WTC11 (cell line): Measurements from ENCODE around the gene EIF4E3. TPM values are rescaled to one million over a fixed set of nuclear protein-coding genes. Genes with fewer than 3 reads are reported as not detected.
A peak's percentile ranks its signal among the peaks of the same experiment; 100 is the strongest.

Experiments used
- ATAC-seq: fragments of 200-7000 bp; cut with Tn5 transposase; 2 replicates; pipeline ENCODE4 v1.10.0; 2021; ENCODE audit warnings: mild to moderate bottlenecking, moderate library complexity
- CTCF ChIA-PET: fragments of 300-600 bp; sonication (Branson Sonifier 250); formaldehyde crosslinking; loops from one replicate; lab custom pipeline; 2021; ENCODE audit warnings: antibody characterized with exemption; lab: Charles Lee
- POLR2A ChIA-PET: fragments of 350-600 bp; sonication (Branson Sonifier 250); formaldehyde crosslinking; loops from one replicate; lab custom pipeline; 2021; ENCODE audit warnings: antibody characterized with exemption; lab: Charles Lee
- DNase-seq: peaks from one replicate; pipeline ENCODE4 v3.0.0; 2021; ENCODE audit warnings: low spot score
- H3K27ac Mint-ChIP-seq: 2 replicates; pipeline ENCODE4 v1.8.0; 2021; ENCODE audit warnings: mixed read lengths
- H3K27me3 Mint-ChIP-seq: 2 replicates; pipeline ENCODE4 v1.8.0; 2021; ENCODE audit warnings: low read depth, mild to moderate bottlenecking, moderate library complexity, mixed read lengths
- H3K36me3 Mint-ChIP-seq: 2 replicates; pipeline ENCODE4 v1.8.0; 2021; ENCODE audit warnings: mixed read lengths
- H3K4me1 Mint-ChIP-seq: 2 replicates; pipeline ENCODE4 v1.8.0; 2022; ENCODE audit warnings: mixed read lengths
- H3K4me3 Mint-ChIP-seq: 2 replicates; pipeline ENCODE4 v1.8.0; 2021; ENCODE audit warnings: mild to moderate bottlenecking, moderate library complexity, mixed read lengths
- H3K9me3 Mint-ChIP-seq: 2 replicates; pipeline ENCODE4 v1.8.0; 2021; ENCODE audit warnings: mixed read lengths
- ATF1 ChIP-seq: sonication (generic); formaldehyde crosslinking; IDR thresholded peaks from 2 replicates; pipeline ENCODE4 v1.8.1; 2023; ENCODE audit warnings: mild to moderate bottlenecking, moderate library complexity, missing genetic modification reagents
- CTCF ChIP-seq: fragments of 200-600 bp; IDR thresholded peaks from 2 replicates; pipeline ENCODE4 v1.8.0; 2022; ENCODE audit warnings: antibody characterized with exemption
- E2F4 ChIP-seq: sonication (generic); formaldehyde crosslinking; IDR thresholded peaks from 2 replicates; pipeline ENCODE4 v1.8.1; 2022; ENCODE audit warnings: low read depth, mild to moderate bottlenecking, moderate library complexity, missing genetic modification reagents, borderline replicate concordance
- E2F5 ChIP-seq: sonication (generic); formaldehyde crosslinking; IDR thresholded peaks from 2 replicates; pipeline ENCODE4 v1.8.1; 2022; ENCODE audit warnings: mild to moderate bottlenecking, moderate library complexity, missing genetic modification reagents
- ERG ChIP-seq: fragments of 250-450 bp; sonication (Bioruptor Pico); IDR thresholded peaks from 2 replicates; pipeline ENCODE4 v1.8.0; 2021; ENCODE audit warnings: mild to moderate bottlenecking
- FOXP1 ChIP-seq: sonication (generic); formaldehyde crosslinking; IDR thresholded peaks from 2 replicates; pipeline ENCODE4 v1.8.0; 2022; ENCODE audit warnings: missing genetic modification reagents, mild to moderate bottlenecking, moderate library complexity, borderline replicate concordance
- GABPB1 ChIP-seq: sonication (generic); formaldehyde crosslinking; IDR thresholded peaks from 2 replicates; pipeline ENCODE4 v1.8.1; 2023; ENCODE audit warnings: mild to moderate bottlenecking, missing genetic modification reagents
- HMGA2 ChIP-seq: fragments of 250-450 bp; sonication (Bioruptor Pico); IDR thresholded peaks from 2 replicates; pipeline ENCODE4 v1.4.0; 2021; ENCODE audit warnings: mild to moderate bottlenecking, moderate library complexity
- IRF1 ChIP-seq: sonication (generic); formaldehyde crosslinking; IDR thresholded peaks from 2 replicates; pipeline ENCODE4 v1.8.0; 2023; ENCODE audit warnings: missing genetic modification reagents
- IRF2 ChIP-seq: sonication (generic); formaldehyde crosslinking; IDR thresholded peaks from 2 replicates; pipeline ENCODE4 v1.8.0; 2022; ENCODE audit warnings: low read depth, missing genetic modification reagents, borderline replicate concordance
- JAZF1 ChIP-seq: fragments of 250-450 bp; sonication (Bioruptor Pico); IDR thresholded peaks from 2 replicates; pipeline ENCODE4 v1.9.0; 2021; ENCODE audit warnings: moderate library complexity, mild to moderate bottlenecking, inconsistent platforms
- MYBL2 ChIP-seq: sonication (generic); formaldehyde crosslinking; IDR thresholded peaks from 2 replicates; pipeline ENCODE4 v1.8.1; 2023; ENCODE audit warnings: mild to moderate bottlenecking, moderate library complexity, missing genetic modification reagents
- NFYB ChIP-seq: sonication (generic); formaldehyde crosslinking; conservative IDR thresholded peaks from 2 replicates; pipeline ENCODE4 v1.8.0; 2022; ENCODE audit warnings: low read depth, missing genetic modification reagents
- NR3C1 ChIP-seq: sonication (generic); formaldehyde crosslinking; conservative IDR thresholded peaks from 2 replicates; pipeline ENCODE4 v1.8.1; 2023; ENCODE audit warnings: low read depth, mild to moderate bottlenecking, missing genetic modification reagents
- RELA ChIP-seq: sonication (generic); formaldehyde crosslinking; IDR thresholded peaks from 2 replicates; pipeline ENCODE4 v1.8.1; 2022; ENCODE audit warnings: missing genetic modification reagents, mild to moderate bottlenecking, borderline replicate concordance
- RORB ChIP-seq: fragments of 250-450 bp; sonication (Bioruptor Pico); IDR thresholded peaks from 2 replicates; pipeline ENCODE4 v1.9.0; 2021; ENCODE audit warnings: mild to moderate bottlenecking
- SOX15 ChIP-seq: fragments of 250-450 bp; sonication (Bioruptor Pico); IDR thresholded peaks from 2 replicates; pipeline ENCODE4 v1.9.0; 2021; ENCODE audit warnings: mild to moderate bottlenecking
- ZBTB21 ChIP-seq: sonication (generic); formaldehyde crosslinking; IDR thresholded peaks from 2 replicates; pipeline ENCODE4 v1.8.1; 2023; ENCODE audit warnings: mild to moderate bottlenecking, missing genetic modification reagents, borderline replicate concordance
- ZBTB43 ChIP-seq: sonication (generic); formaldehyde crosslinking; IDR thresholded peaks from 2 replicates; pipeline ENCODE4 v1.8.1; 2023; ENCODE audit warnings: mild to moderate bottlenecking, missing genetic modification reagents
- ZNF219 ChIP-seq: sonication (generic); formaldehyde crosslinking; IDR thresholded peaks from 2 replicates; pipeline ENCODE4 v1.8.0; 2023; ENCODE audit warnings: missing genetic modification reagents, mild to moderate bottlenecking, borderline replicate concordance
- ZNF232 ChIP-seq: sonication (generic); formaldehyde crosslinking; IDR thresholded peaks from 2 replicates; pipeline ENCODE4 v1.8.0; 2022; ENCODE audit warnings: mild to moderate bottlenecking, missing genetic modification reagents
- ZNF416 ChIP-seq: fragments of 250-450 bp; sonication (Bioruptor Pico); IDR thresholded peaks from 2 replicates; pipeline ENCODE4 v1.9.0; 2021; ENCODE audit warnings: mild to moderate bottlenecking, inconsistent platforms
- total RNA-seq: library from RNA; stranded (reverse); gene quantifications from 3 replicates; pipeline ENCODE4 v1.2.3, GENCODE V29; 2021

The EIF4E3 gene
- total RNA-seq, 1 experiment from 2014 or later = 16.5 TPM

GRCh38 chr3:71652781-71653413, 72.3 kb downstream of the EIF4E3 start:
- Mint-ChIP-seq H3K4me3 (no peak overlapping the region), H3K4me1 (peaks cover 39% of the 10 kb centered on the region), H3K27ac (no peak overlapping the region), H3K27me3 (no peaks in the 10 kb centered on the region), H3K9me3 (0 out of 2 replicates have a peak, but pooled peaks cover 4% of the 10 kb centered on the region), H3K36me3 (no peaks in the 10 kb centered on the region)
- ATAC-seq (peak; percentile 79), DNase-seq (no peak)
- ChIA-PET CTCF (interaction anchor here (0.5 to 2.0 kb wide), 7 partner anchors 28 to 696 kb away, joined by 3 to 5 read pairs (median 3); no protein-coding TSS in a partner anchor), POLR2A (no interaction called here)
- TF ChIP-seq CTCF = 0 out of 2 replicates have a peak, but pooled peaks have one; percentile 23
- no peak for TF ChIP-seq IRF1 (CRISPR knock-in tag)

- Mint-ChIP-seq H3K4me1 (peaks cover 39% of the 10 kb centered on the region), H3K36me3 (no peaks in the 10 kb centered on the region), H3K9me3 (0 out of 2 replicates have a peak, but pooled peaks cover 4% of the 10 kb centered on the region), H3K27ac (no peak overlapping the region), H3K4me3 (no peak overlapping the region), H3K27me3 (no peaks in the 10 kb centered on the region)
- ChIA-PET CTCF (interaction anchor here (0.5 kb wide), 1 partner anchor 232 kb away, joined by 3 read pairs; no protein-coding TSS in a partner anchor), POLR2A (no interaction called here)
- TF ChIP-seq ZNF219 (CRISPR knock-in tag) (no peak), SOX15 (CRISPR knock-in tag) (no peak), ZNF232 (CRISPR knock-in tag) (no peak), ZBTB43 (CRISPR knock-in tag) (no peak), E2F5 (CRISPR knock-in tag) (no peak), NFYB (CRISPR knock-in tag) (no peak), MYBL2 (CRISPR knock-in tag) (no peak), IRF2 (CRISPR knock-in tag) (no peak), JAZF1 (CRISPR knock-in tag) (no peak)
- DNase-seq = no peak
- no peak for ATAC-seq
These were observed 73.6 kb downstream of the EIF4E3 start for GRCh38 chr3:71651625-71652024.

GRCh38 chr3:71650372-71650771, 74.8 kb downstream of the EIF4E3 start:
- CTCF ChIA-PET = interaction anchor here (1.1 kb wide), 1 partner anchor 31 kb away, joined by 5 read pairs; no protein-coding TSS in a partner anchor
- Mint-ChIP-seq H3K27ac (no peak overlapping the region), H3K9me3 (0 out of 2 replicates have a peak, but pooled peaks cover 4% of the 10 kb centered on the region), H3K36me3 (no peaks in the 10 kb centered on the region), H3K4me3 (no peak overlapping the region), H3K4me1 (peaks cover 39% of the 10 kb centered on the region), H3K27me3 (no peaks in the 10 kb centered on the region)
- no peak for DNase-seq
- ATAC-seq = no peak
- POLR2A ChIA-PET = no interaction called here
- TF ChIP-seq IRF1 (CRISPR knock-in tag) = no peak
- TF ChIP-seq FOXP1 = no peak
- TF ChIP-seq SOX15 (CRISPR knock-in tag) = no peak
- TF ChIP-seq NR3C1 (CRISPR knock-in tag) = no peak
- TF ChIP-seq ATF1 (CRISPR knock-in tag) = no peak
- TF ChIP-seq RORB (CRISPR knock-in tag) = no peak
- no peak for TF ChIP-seq RELA (CRISPR knock-in tag)
- TF ChIP-seq ZNF416 (CRISPR knock-in tag) = no peak
- no peak for TF ChIP-seq E2F4 (CRISPR knock-in tag)
- TF ChIP-seq GABPB1 = no peak
- no peak for TF ChIP-seq ERG (CRISPR knock-in tag)
- TF ChIP-seq ZNF219 (CRISPR knock-in tag) = no peak
- no peak for TF ChIP-seq ZBTB21
- no peak for TF ChIP-seq ZBTB43 (CRISPR knock-in tag)
- TF ChIP-seq HMGA2 (CRISPR knock-in tag) = no peak
